CD4-positive, alpha-beta T cell (primary cell): Measurements from ENCODE around the gene FSTL4. TPM values are rescaled to one million over a fixed set of nuclear protein-coding genes. Genes with fewer than 3 reads are reported as not detected.

Experiments
- ATAC-seq: fragments of 200-7000 bp; cut with Tn5 transposase; one replicate; pipeline ENCODE4 v1.10.0; 2022; ENCODE audit warnings: mild to moderate bottlenecking; ENCODE audit not compliant: poor library complexity
- CTCF ChIA-PET: fragments of 350-600 bp; sonication (Branson Sonifier 250); formaldehyde crosslinking; loops from one replicate; lab custom pipeline; 2021; ENCODE audit warnings: antibody characterized with exemption, inconsistent platforms; lab: Charles Lee
- POLR2A ChIA-PET: fragments of 350-600 bp; sonication (Branson Sonifier 250); formaldehyde crosslinking; loops from one replicate; lab custom pipeline; 2021; ENCODE audit warnings: antibody characterized with exemption, inconsistent platforms; lab: Charles Lee
- DNase-seq, 14 experiments: peaks; one replicate each; pipeline ENCODE4 v3.0.0-alpha.2; 2013 to 2020; ENCODE audit warnings: mixed read lengths in 2 of 14
- H3K27ac ChIP-seq, 2 donors: one replicate each; pipeline versions ENCODE4 v1.5.1 to v1.7.0; 2013; ENCODE audit warnings: low read length in 2 of 2, low read depth in 1 of 2, mild to moderate bottlenecking in 1 of 2
- H3K27me3 ChIP-seq, 2 experiments: 1 replicate in 1 of 2; 2 replicates in 1 of 2; pipeline versions ENCODE4 v1.6.1 to v1.7.0; 2013; ENCODE audit warnings: low read length in 2 of 2, control low read depth in 1 of 2, mild to moderate bottlenecking in 1 of 2, moderate library complexity in 1 of 2; ENCODE audit not compliant: insufficient read depth in 2 of 2, control insufficient read depth in 1 of 2
- H3K36me3 ChIP-seq: one replicate; pipeline ENCODE4 v1.6.1; 2013; ENCODE audit warnings: low read length, control low read depth; ENCODE audit not compliant: insufficient read depth
- H3K4me1 ChIP-seq: one replicate; pipeline ENCODE4 v1.6.1; 2013; ENCODE audit warnings: low read length, control low read depth; ENCODE audit not compliant: insufficient read depth
- H3K4me3 ChIP-seq: one replicate; pipeline ENCODE4 v1.5.1; 2013; ENCODE audit warnings: mild to moderate bottlenecking, low read length, moderate library complexity
- H3K9me3 ChIP-seq, 2 experiments: 1 replicate in 1 of 2; 2 replicates in 1 of 2; pipeline versions ENCODE4 v1.6.1 to v1.7.0; 2013; ENCODE audit warnings: low read length in 2 of 2, mild to moderate bottlenecking in 2 of 2, control low read depth in 1 of 2, moderate library complexity in 1 of 2; ENCODE audit not compliant: control insufficient read depth in 1 of 2, insufficient read depth in 1 of 2
- H3K27ac Mint-ChIP-seq: one replicate; pipeline ENCODE4 v1.8.0; 2020; ENCODE audit warnings: mixed read lengths
- H3K27me3 Mint-ChIP-seq: one replicate; pipeline ENCODE4 v1.8.0; 2021; ENCODE audit warnings: mixed read lengths
- H3K36me3 Mint-ChIP-seq: one replicate; pipeline ENCODE4 v1.8.0; 2021; ENCODE audit warnings: low read depth, mixed read lengths
- H3K4me1 Mint-ChIP-seq: one replicate; pipeline ENCODE4 v1.8.0; 2021; ENCODE audit warnings: low read depth, mixed read lengths
- H3K4me3 Mint-ChIP-seq: one replicate; pipeline ENCODE4 v1.8.0; 2020; ENCODE audit warnings: mild to moderate bottlenecking, mixed read lengths
- H3K9me3 Mint-ChIP-seq: one replicate; pipeline ENCODE4 v1.8.0; 2020; ENCODE audit warnings: mixed read lengths
- intact Hi-C, 2 experiments: fragments of 100-400 bp; cut with DNase I in 1 of 2; cut with micrococcal nuclease in 1 of 2; formaldehyde crosslinking; loops; one replicate each; pipeline versions ENCODE4 v1.15.1 to v1.9.0; 2023 to 2025; cut with DNase I, micrococcal nuclease
- total RNA-seq, 174 experiments: library from RNA in 2 of 174; stranded (reverse) in 2 of 174; gene quantifications; one replicate each; pipeline ENCODE4 v1.2.3 and lab custom pipeline; 2021 to 2026
- TF ChIP-seq, protein P1 (sequence below): fragments of 200-600 bp; IDR thresholded peaks from one replicate; pipeline ENCODE4 v1.8.0; 2022; ENCODE audit warnings: antibody characterized with exemption, mild to moderate bottlenecking

Gene FSTL4
- total RNA-seq, 2 experiments from 2014 or later, result not detected

DNA sequence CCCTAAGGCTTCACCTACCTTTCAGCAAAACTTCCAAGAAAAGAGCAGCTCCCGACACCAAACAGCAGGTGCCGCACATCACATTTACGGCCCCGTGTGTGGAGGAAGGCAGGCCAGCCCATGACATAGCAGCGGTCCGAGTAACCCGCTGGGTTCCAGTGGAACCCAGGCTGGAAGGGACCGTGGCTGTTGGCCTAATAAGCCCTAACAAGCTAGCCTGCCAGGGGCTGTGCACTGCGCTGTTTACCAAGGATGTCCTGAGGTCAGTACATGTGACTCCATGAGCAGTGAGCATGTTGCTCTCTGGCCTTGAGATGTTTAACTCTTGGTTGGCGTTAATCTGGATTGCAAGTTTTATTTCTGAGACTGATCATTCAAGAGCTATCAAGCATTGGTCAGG is 131.5 kb downstream of the FSTL4 start:
- TF ChIP-seq, protein P1, sequence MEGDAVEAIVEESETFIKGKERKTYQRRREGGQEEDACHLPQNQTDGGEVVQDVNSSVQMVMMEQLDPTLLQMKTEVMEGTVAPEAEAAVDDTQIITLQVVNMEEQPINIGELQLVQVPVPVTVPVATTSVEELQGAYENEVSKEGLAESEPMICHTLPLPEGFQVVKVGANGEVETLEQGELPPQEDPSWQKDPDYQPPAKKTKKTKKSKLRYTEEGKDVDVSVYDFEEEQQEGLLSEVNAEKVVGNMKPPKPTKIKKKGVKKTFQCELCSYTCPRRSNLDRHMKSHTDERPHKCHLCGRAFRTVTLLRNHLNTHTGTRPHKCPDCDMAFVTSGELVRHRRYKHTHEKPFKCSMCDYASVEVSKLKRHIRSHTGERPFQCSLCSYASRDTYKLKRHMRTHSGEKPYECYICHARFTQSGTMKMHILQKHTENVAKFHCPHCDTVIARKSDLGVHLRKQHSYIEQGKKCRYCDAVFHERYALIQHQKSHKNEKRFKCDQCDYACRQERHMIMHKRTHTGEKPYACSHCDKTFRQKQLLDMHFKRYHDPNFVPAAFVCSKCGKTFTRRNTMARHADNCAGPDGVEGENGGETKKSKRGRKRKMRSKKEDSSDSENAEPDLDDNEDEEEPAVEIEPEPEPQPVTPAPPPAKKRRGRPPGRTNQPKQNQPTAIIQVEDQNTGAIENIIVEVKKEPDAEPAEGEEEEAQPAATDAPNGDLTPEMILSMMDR, result no peak
- DNase-seq, result no peak
- intact Hi-C loops, result no loop called here
- POLR2A ChIA-PET, result no interaction called here
- no peaks in the 10 kb centered on the region for H3K36me3 ChIP-seq
- CTCF ChIA-PET, result no interaction called here
- no peak overlapping the region for H3K4me3 Mint-ChIP-seq
- no peak overlapping the region for H3K27ac Mint-ChIP-seq
- H3K4me1 ChIP-seq, result no peaks in the 10 kb centered on the region
- H3K4me1 Mint-ChIP-seq, result no peaks in the 10 kb centered on the region
- H3K27ac ChIP-seq, result no peak overlapping the region
- H3K4me3 ChIP-seq, result no peak overlapping the region
- no peak for ATAC-seq
- no peaks in the 10 kb centered on the region for H3K9me3 Mint-ChIP-seq
- no peaks in the 10 kb centered on the region for H3K9me3 ChIP-seq
- no peaks in the 10 kb centered on the region for H3K36me3 Mint-ChIP-seq
- no peaks in the 10 kb centered on the region for H3K27me3 ChIP-seq
- peaks cover 4% of the 10 kb centered on the region for H3K27me3 Mint-ChIP-seq

DNA sequence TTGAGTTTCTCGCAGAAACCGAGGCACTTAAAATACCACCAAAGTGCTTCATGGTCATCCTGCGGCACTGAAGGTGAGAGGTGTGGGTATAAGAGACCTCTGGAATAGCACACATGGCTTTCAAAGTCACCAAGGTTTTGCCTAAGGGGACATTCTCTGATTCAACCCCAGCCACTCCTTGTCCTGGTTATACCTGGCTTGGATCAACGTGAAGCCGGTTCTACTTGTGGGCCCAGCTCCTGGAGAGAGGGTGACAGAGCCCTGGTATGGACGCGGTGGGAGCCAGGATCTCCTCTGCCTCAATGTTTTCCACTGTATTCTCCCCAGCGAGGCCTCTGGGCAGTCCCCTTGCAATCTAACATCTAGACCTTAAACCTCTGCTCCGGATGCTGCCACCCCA is 132.0 kb downstream of the FSTL4 start:
- Histone ChIP-seq H3K27ac (no peak overlapping the region), H3K4me1 (no peaks in the 10 kb centered on the region), H3K36me3 (no peaks in the 10 kb centered on the region), H3K27me3 (no peaks in the 10 kb centered on the region), H3K4me3 (no peak overlapping the region), H3K9me3 (no peaks in the 10 kb centered on the region)
- H3K9me3 Mint-ChIP-seq, result no peaks in the 10 kb centered on the region
- no peaks in the 10 kb centered on the region for H3K4me1 Mint-ChIP-seq
- DNase-seq, result no peak
- intact Hi-C loops, result no loop called here
- H3K27me3 Mint-ChIP-seq, result peaks cover 4% of the 10 kb centered on the region
- POLR2A ChIA-PET, result no interaction called here
- H3K36me3 Mint-ChIP-seq, result no peaks in the 10 kb centered on the region
- ATAC-seq, result no peak
- H3K27ac Mint-ChIP-seq, result no peak overlapping the region
- TF ChIP-seq, protein P1, result no peak
- no peak overlapping the region for H3K4me3 Mint-ChIP-seq
- CTCF ChIA-PET, result no interaction called here

DNA sequence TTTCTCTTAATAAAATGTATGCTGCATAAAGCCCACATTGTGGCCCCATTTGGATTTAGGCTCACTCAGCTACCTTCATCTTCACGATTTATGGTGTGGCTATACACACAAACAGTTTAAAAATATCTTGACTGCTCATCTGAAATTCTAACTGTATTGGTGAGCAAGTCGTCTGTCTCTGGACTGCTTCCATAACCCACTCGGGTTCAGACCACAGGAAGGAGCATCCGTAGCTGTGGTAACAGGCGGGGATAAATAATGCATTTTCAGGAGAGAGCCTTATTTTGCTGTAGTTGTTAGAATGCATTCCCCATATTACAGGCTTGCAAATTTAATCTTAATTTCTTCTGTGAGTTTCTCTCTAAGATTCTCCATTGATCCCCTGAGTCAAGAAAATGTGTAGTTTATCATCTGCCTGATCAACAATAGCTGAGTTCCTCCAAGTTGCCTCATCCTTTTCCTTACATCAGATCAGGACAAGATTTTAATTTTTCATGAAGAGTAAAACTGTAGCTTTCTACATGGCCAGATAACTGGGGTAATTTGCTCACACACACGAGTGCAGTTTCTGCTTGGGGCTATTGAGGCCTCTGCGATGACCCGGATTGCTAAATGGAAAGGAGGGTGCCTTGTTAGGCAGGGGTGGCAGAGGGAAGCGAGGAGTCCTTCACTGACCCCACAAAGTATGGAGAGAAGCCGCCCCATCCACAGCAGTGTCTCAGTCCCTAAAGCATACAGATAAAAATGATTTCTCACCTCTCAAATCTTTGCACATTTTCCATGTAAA is 133.9 kb downstream of the FSTL4 start:
- H3K4me3 ChIP-seq, result no peak overlapping the region
- peaks cover 4% of the 10 kb centered on the region for H3K4me1 Mint-ChIP-seq
- H3K9me3 ChIP-seq, result no peaks in the 10 kb centered on the region
- H3K27ac ChIP-seq, result no peak overlapping the region
- H3K27me3 ChIP-seq, result no peaks in the 10 kb centered on the region
- no peaks in the 10 kb centered on the region for H3K36me3 Mint-ChIP-seq
- intact Hi-C loops, result no loop called here
- DNase-seq (no peak), ATAC-seq (no peak)
- POLR2A ChIA-PET, result no interaction called here
- no peaks in the 10 kb centered on the region for H3K36me3 ChIP-seq
- H3K9me3 Mint-ChIP-seq, result no peaks in the 10 kb centered on the region
- CTCF ChIA-PET, result no interaction called here
- TF ChIP-seq, protein P1, result no peak
- no peak overlapping the region for H3K4me3 Mint-ChIP-seq
- H3K27me3 Mint-ChIP-seq, result peaks cover 14% of the 10 kb centered on the region
- H3K27ac Mint-ChIP-seq, result no peak overlapping the region
- peaks cover 12% of the 10 kb centered on the region for H3K4me1 ChIP-seq
